Body of pancreas (tissue), 4 donors: ENCODE measurements around the gene NBAS.

Experiments
- POLR2A ChIP-seq, 3 donors: fragments of 450-650 bp; IDR thresholded peaks; one replicate each; pipeline ENCODE4 v1.6.1; 2016; ENCODE audit warnings: antibody characterized with exemption in 3 of 3, mild to moderate bottlenecking in 2 of 3
- TF ChIP-seq, protein P1 (sequence below), 7 experiments: fragments of 450-650 bp in 4 of 7; fragments of 200-600 bp in 3 of 7; sonication (generic) in 3 of 7; IDR thresholded peaks; one replicate each; pipeline ENCODE4 v1.5.1; 2016 to 2019; ENCODE audit warnings: antibody characterized with exemption in 7 of 7

- TF ChIP-seq, protein P1, sequence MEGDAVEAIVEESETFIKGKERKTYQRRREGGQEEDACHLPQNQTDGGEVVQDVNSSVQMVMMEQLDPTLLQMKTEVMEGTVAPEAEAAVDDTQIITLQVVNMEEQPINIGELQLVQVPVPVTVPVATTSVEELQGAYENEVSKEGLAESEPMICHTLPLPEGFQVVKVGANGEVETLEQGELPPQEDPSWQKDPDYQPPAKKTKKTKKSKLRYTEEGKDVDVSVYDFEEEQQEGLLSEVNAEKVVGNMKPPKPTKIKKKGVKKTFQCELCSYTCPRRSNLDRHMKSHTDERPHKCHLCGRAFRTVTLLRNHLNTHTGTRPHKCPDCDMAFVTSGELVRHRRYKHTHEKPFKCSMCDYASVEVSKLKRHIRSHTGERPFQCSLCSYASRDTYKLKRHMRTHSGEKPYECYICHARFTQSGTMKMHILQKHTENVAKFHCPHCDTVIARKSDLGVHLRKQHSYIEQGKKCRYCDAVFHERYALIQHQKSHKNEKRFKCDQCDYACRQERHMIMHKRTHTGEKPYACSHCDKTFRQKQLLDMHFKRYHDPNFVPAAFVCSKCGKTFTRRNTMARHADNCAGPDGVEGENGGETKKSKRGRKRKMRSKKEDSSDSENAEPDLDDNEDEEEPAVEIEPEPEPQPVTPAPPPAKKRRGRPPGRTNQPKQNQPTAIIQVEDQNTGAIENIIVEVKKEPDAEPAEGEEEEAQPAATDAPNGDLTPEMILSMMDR (IDR thresholded peaks at IDR 0.05): no peak
- TF ChIP-seq POLR2A (IDR thresholded peaks at IDR 0.05): no peak
These were observed 101.0 kb downstream of the NBAS start for GRCh38 chr2:15460112-15460620.
